ENCODE measurements around the gene OLFML1.
A peak's percentile ranks its signal among the peaks of the same experiment; 100 is the strongest.

DNA sequence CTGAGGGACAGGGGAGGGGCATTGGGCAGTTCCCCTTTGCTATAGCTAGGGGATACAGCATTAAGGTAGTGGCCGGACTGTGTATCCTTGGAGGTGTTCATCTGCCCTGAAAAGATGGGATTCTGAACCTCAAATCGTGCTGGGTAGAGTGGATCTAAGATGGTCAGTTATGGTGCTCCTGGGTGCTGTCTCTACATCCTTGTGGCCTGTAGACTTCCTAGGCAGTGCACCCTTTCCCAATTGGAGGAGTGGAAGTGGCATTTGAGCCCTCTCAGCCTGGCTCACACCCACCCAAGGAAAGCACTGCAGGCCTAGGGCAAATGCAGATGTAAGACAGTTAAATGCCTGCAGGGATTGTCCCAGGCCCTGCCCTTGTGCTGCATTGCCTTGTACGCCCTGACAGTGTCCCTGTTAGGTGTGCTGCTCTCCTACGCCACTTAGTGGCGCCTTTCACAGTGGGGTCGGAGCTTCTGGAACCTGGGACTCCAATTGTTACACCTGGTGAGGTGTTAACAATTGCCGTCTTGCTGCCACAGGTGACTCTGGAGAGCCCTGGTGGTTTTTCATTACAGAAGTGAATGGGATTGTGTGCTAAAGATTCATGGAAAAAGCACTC is 63.5 kb downstream of the OLFML1 start:
- TF ChIP-seq POLR2AphosphoS5 (IDR thresholded peaks at IDR 0.05; ENCODE audit: insufficient read depth, low read depth, low read length) (no peak), POLR2A (IDR thresholded peaks at IDR 0.05; ENCODE audit: low read depth, low read length) (no peak)
- TF ChIP-seq, protein P1, sequence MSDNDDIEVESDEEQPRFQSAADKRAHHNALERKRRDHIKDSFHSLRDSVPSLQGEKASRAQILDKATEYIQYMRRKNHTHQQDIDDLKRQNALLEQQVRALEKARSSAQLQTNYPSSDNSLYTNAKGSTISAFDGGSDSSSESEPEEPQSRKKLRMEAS (IDR thresholded peaks at IDR 0.05; ENCODE audit: insufficient read depth, insufficient read length) = no peak
- TF ChIP-seq, protein P2, sequence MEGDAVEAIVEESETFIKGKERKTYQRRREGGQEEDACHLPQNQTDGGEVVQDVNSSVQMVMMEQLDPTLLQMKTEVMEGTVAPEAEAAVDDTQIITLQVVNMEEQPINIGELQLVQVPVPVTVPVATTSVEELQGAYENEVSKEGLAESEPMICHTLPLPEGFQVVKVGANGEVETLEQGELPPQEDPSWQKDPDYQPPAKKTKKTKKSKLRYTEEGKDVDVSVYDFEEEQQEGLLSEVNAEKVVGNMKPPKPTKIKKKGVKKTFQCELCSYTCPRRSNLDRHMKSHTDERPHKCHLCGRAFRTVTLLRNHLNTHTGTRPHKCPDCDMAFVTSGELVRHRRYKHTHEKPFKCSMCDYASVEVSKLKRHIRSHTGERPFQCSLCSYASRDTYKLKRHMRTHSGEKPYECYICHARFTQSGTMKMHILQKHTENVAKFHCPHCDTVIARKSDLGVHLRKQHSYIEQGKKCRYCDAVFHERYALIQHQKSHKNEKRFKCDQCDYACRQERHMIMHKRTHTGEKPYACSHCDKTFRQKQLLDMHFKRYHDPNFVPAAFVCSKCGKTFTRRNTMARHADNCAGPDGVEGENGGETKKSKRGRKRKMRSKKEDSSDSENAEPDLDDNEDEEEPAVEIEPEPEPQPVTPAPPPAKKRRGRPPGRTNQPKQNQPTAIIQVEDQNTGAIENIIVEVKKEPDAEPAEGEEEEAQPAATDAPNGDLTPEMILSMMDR (IDR thresholded peaks at IDR 0.05; ENCODE audit: extremely low read depth in 1 of 2, insufficient read depth in 1 of 2, low read depth in 1 of 2, low read length in 2 of 2) = peak; percentile 11 to 15
